Hepatocyte (in vitro differentiated cells): ENCODE results near the gene PLPP4. TPM values are rescaled to one million over a fixed set of nuclear protein-coding genes. Genes with fewer than 3 reads are reported as not detected.

Experiments
- DNase-seq: peaks from one replicate; pipeline ENCODE4 v3.0.0-alpha.2; 2016; ENCODE audit warnings: low spot score
- H2AFZ ChIP-seq: fragments of 200-600 bp; sonication (generic); 2 replicates; pipeline ENCODE4 v1.6.0; 2016; ENCODE audit warnings: antibody characterized with exemption, mild to moderate bottlenecking
- H3K27ac ChIP-seq: fragments of 200-600 bp; sonication (generic); 2 replicates; pipeline ENCODE4 v1.5.1; 2016; ENCODE audit warnings: mild to moderate bottlenecking
- H3K27me3 ChIP-seq: fragments of 200-600 bp; sonication (generic); 2 replicates; pipeline ENCODE4 v1.6.1; 2016
- H3K36me3 ChIP-seq: fragments of 200-600 bp; sonication (generic); replicated peaks from 2 replicates; pipeline ENCODE4 v1.5.1; 2016; ENCODE audit warnings: low read depth; ENCODE audit not compliant: insufficient read depth
- H3K4me1 ChIP-seq: fragments of 200-600 bp; sonication (generic); 2 replicates; pipeline ENCODE4 v1.5.1; 2016; ENCODE audit warnings: mild to moderate bottlenecking, moderate library complexity; ENCODE audit not compliant: insufficient read depth
- H3K4me2 ChIP-seq: fragments of 200-600 bp; sonication (generic); 2 replicates; pipeline ENCODE4 v1.6.0; 2016
- H3K4me3 ChIP-seq: fragments of 200-600 bp; sonication (generic); 2 replicates; pipeline ENCODE4 v1.5.1; 2016; ENCODE audit warnings: mild to moderate bottlenecking
- H3K79me2 ChIP-seq: fragments of 200-600 bp; sonication (generic); 2 replicates; pipeline ENCODE4 v1.6.0; 2017; ENCODE audit warnings: mild to moderate bottlenecking
- H3K9me2 ChIP-seq: fragments of 200-600 bp; sonication (generic); replicated peaks from 2 replicates; pipeline ENCODE4 v1.6.0; 2017; ENCODE audit warnings: mild to moderate bottlenecking; ENCODE audit not compliant: insufficient read depth
- H3K9me3 ChIP-seq: fragments of 200-600 bp; sonication (generic); 2 replicates; pipeline ENCODE4 v1.5.1; 2016; ENCODE audit warnings: low read depth, mild to moderate bottlenecking
- H4K20me1 ChIP-seq: fragments of 200-600 bp; sonication (generic); 2 replicates; pipeline ENCODE4 v1.6.0; 2016; ENCODE audit warnings: mild to moderate bottlenecking; ENCODE audit not compliant: insufficient read depth, poor library complexity, severe bottlenecking
- EZH2 ChIP-seq: fragments of 200-600 bp; sonication (generic); IDR thresholded peaks from 2 replicates; pipeline ENCODE4 v1.6.1; 2016; ENCODE audit warnings: antibody characterized with exemption, mild to moderate bottlenecking, borderline replicate concordance
- EZH2phosphoT487 ChIP-seq: fragments of 200-600 bp; sonication (generic); IDR thresholded peaks from one replicate; pipeline ENCODE4 v1.6.1; 2018; ENCODE audit warnings: antibody characterized with exemption, mild to moderate bottlenecking, low read depth, moderate library complexity; ENCODE audit not compliant: unreplicated experiment, severe bottlenecking
- WGBS: methylation state at CpG from one replicate; pipeline ENCODE4 v1.1.6; 2016; ENCODE audit warnings: low lambda C conversion rate; ENCODE audit errors: missing lambda C conversion rate; 5-methylcytosine and 5-hydroxymethylcytosine counted together
- polyA plus RNA-seq: library from polyadenylated mRNA; unstranded; fragments of >200 nt; fragmentation: Nextera tagmentation; extraction: Ambion mirVana; gene quantifications from 2 replicates; pipeline ENCODE4 v1.2.1, GENCODE V29; 2016
- total RNA-seq: library from RNA; depleted of rRNA; stranded (reverse); fragments of >200 nt; gene quantifications from 2 replicates; pipeline ENCODE4 v1.2.3, GENCODE V29; 2014
- TF ChIP-seq, protein P1 (sequence below): fragments of 200-600 bp; sonication (generic); IDR thresholded peaks from 2 replicates; pipeline ENCODE4 v1.5.1; 2016; ENCODE audit warnings: antibody characterized with exemption, mild to moderate bottlenecking; ENCODE audit not compliant: poor library complexity

The PLPP4 gene
- total and polyA plus RNA-seq, 2 experiments from 2014 or later, result 3.4 to 10.8 TPM

DNA sequence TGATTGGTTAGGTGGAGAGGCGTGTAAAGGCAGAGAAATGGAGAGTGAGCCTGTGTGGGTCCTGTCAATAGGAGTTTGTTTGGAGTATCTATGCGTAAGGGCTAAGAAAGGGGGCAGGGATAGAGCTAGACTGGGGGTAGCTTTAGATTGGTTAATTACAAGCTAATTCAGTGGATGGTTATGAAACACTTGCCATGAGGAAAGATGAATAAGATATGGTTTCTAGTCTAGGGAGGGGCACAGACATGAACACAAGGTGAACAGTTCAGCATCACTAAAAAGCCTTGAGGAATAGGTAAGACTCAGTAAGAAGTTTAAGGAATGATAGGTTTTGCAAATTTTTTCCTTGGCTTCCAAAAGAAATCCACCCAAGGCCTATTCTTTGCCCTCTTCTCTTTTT, 50.6 kb downstream of the PLPP4 start:
- 85% methylated on average over 2 of the region's 2 CpGs for WGBS

DNA sequence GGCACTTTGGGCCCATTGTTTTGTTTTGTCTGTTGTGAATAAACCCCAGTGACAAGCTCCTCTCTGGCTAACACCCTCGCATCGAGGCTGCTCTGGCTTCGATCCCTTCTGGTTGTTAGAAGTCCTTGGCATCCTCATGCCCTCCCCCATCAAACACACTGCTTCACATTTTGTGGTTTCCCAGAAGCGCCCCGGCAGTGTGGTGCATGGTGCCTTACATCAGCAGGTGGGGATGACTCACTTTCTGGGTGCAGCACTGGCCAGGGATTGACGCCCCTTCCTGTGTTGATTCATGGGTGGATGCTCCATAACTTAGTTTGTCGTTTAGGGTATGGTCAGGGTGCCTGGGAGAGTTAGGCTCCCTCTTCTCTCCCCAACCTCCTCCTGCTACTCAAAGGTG, 51.4 kb downstream of the PLPP4 start:
- Histone ChIP-seq H3K9me2 (no peaks in the 10 kb centered on the region), H3K4me1 (no peaks in the 10 kb centered on the region), H3K36me3 (no peaks in the 10 kb centered on the region), H2AFZ (no peak overlapping the region), H3K27me3 (no peaks in the 10 kb centered on the region), H3K4me3 (no peak overlapping the region), H3K79me2 (no peaks in the 10 kb centered on the region), H3K27ac (no peak overlapping the region), H3K4me2 (no peak overlapping the region), H4K20me1 (no peaks in the 10 kb centered on the region), H3K9me3 (no peaks in the 10 kb centered on the region)
- DNase-seq, result no peak
- TF ChIP-seq, protein P1, sequence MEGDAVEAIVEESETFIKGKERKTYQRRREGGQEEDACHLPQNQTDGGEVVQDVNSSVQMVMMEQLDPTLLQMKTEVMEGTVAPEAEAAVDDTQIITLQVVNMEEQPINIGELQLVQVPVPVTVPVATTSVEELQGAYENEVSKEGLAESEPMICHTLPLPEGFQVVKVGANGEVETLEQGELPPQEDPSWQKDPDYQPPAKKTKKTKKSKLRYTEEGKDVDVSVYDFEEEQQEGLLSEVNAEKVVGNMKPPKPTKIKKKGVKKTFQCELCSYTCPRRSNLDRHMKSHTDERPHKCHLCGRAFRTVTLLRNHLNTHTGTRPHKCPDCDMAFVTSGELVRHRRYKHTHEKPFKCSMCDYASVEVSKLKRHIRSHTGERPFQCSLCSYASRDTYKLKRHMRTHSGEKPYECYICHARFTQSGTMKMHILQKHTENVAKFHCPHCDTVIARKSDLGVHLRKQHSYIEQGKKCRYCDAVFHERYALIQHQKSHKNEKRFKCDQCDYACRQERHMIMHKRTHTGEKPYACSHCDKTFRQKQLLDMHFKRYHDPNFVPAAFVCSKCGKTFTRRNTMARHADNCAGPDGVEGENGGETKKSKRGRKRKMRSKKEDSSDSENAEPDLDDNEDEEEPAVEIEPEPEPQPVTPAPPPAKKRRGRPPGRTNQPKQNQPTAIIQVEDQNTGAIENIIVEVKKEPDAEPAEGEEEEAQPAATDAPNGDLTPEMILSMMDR, result no peak
- TF ChIP-seq EZH2 (no peak), EZH2phosphoT487 (no peak)
- WGBS, result 85% methylated on average over 7 of the region's 7 CpGs

More for the DNA sequence above, 50.6 kb downstream of the PLPP4 start:
- no peak overlapping the region for H3K4me2 ChIP-seq
- no peaks in the 10 kb centered on the region for H3K4me1 ChIP-seq
- no peak overlapping the region for H3K27ac ChIP-seq
- no peaks in the 10 kb centered on the region for H3K79me2 ChIP-seq
- H2AFZ ChIP-seq, result no peak overlapping the region
- no peaks in the 10 kb centered on the region for H3K27me3 ChIP-seq
- no peaks in the 10 kb centered on the region for H3K36me3 ChIP-seq
- no peaks in the 10 kb centered on the region for H3K9me2 ChIP-seq
- no peak overlapping the region for H3K4me3 ChIP-seq
- no peaks in the 10 kb centered on the region for H3K9me3 ChIP-seq
- no peak for DNase-seq
- no peaks in the 10 kb centered on the region for H4K20me1 ChIP-seq
- no peak for TF ChIP-seq EZH2phosphoT487
- no peak for TF ChIP-seq EZH2
- TF ChIP-seq, protein P1, result no peak

DNA sequence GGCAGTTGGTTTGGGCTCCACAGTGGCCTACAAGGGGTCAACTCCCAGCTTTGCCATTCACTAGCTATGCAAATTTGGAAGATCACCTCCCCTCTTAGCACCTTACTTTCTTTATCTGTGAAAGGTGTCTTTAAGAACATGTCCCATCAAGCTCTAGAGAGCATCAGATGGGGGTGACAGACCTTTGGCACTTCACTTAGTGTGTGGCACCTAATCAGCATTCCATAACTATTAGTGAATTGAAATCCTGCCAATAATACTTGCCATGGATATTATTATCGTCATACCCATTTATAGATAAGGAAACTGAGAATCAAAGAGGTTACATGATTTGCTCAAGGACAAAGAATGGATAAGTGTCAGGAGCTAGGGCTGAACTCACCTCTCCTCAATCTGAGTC, 51.9 kb downstream of the PLPP4 start:
- Histone ChIP-seq H3K9me2 (no peaks in the 10 kb centered on the region), H3K27me3 (no peaks in the 10 kb centered on the region), H3K4me2 (no peak overlapping the region), H4K20me1 (no peaks in the 10 kb centered on the region), H3K27ac (no peak overlapping the region), H2AFZ (no peak overlapping the region), H3K4me3 (no peak overlapping the region), H3K79me2 (no peaks in the 10 kb centered on the region), H3K4me1 (no peaks in the 10 kb centered on the region), H3K9me3 (no peaks in the 10 kb centered on the region), H3K36me3 (no peaks in the 10 kb centered on the region)
- no peak for DNase-seq
- TF ChIP-seq EZH2phosphoT487 (no peak), EZH2 (no peak)
- TF ChIP-seq, protein P1, result no peak
- 88% methylated on average over 1 of the region's 1 CpG for WGBS

DNA sequence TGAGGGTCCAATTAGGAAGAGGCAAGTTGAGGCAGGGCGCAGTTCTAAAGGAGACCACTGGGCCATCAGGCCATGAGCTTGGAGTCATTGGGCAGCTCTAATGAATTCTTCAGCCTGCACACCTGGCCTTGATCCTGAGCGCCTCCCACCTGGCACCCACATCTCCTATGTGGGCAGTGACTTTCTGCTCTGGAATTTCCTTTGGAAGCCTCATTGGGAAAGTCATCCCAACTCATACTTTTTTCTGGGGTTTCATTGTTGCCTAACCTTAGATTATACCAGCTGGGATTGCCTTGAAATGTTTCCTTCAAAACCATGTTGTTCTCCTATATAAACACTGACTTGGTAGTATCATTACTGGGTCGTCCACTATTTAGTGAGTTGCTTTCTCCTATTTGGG, 54.1 kb downstream of the PLPP4 start:
- no peak overlapping the region for H3K27ac ChIP-seq
- H3K4me3 ChIP-seq, result no peak overlapping the region
- no peaks in the 10 kb centered on the region for H3K9me2 ChIP-seq
- TF ChIP-seq, protein P1, result no peak
- no peak for TF ChIP-seq EZH2
- no peak for TF ChIP-seq EZH2phosphoT487
- no peaks in the 10 kb centered on the region for H3K27me3 ChIP-seq
- no peak overlapping the region for H2AFZ ChIP-seq
- no peaks in the 10 kb centered on the region for H3K36me3 ChIP-seq
- H4K20me1 ChIP-seq, result no peaks in the 10 kb centered on the region
- WGBS, result 82% methylated on average over 3 of the region's 3 CpGs
- DNase-seq, result no peak
- H3K9me3 ChIP-seq, result no peaks in the 10 kb centered on the region
- H3K79me2 ChIP-seq, result no peaks in the 10 kb centered on the region
- H3K4me2 ChIP-seq, result no peak overlapping the region
- no peaks in the 10 kb centered on the region for H3K4me1 ChIP-seq
